ENCODE measurements around the gene GPRC5A.

GPRC5A gene

GRCh38 chr12:12945591-12945990 is 54.2 kb downstream of the GPRC5A start:
- H3K27me3 ChIP-seq (ENCODE audit: low read depth, low read length): peaks cover 35% of the 10 kb centered on the region
- no peaks in the 10 kb centered on the region for H3K9me3 ChIP-seq (ENCODE audit: insufficient read depth, low read length)
- no peak overlapping the region for H3K27ac ChIP-seq (ENCODE audit: low read length)
- TF ChIP-seq CTCF (IDR thresholded peaks at IDR 0.05; ENCODE audit: low read depth, low read length) (no peak), EZH2phosphoT487 (IDR thresholded peaks at IDR 0.05; ENCODE audit: low read depth) (no peak)
- no peak overlapping the region for H2AFZ ChIP-seq (ENCODE audit: low read depth, low read length)
- H3K36me3 ChIP-seq (replicated peaks; ENCODE audit: low read depth, low read length): no peaks in the 10 kb centered on the region
- no peak overlapping the region for H3K4me2 ChIP-seq (ENCODE audit: low read length)
- no peak overlapping the region for H3K9ac ChIP-seq (ENCODE audit: low read length)
- no peaks in the 10 kb centered on the region for H3K79me2 ChIP-seq (ENCODE audit: low read length)
- no peaks in the 10 kb centered on the region for H4K20me1 ChIP-seq (ENCODE audit: insufficient read depth, low read length)
- H3K4me1 ChIP-seq (ENCODE audit: low read length): no peaks in the 10 kb centered on the region
- no peak overlapping the region for H3K4me3 ChIP-seq (ENCODE audit: low read length)

GRCh38 chr12:12946686-12947355 is 55.5 kb downstream of the GPRC5A start:
- H3K27ac ChIP-seq (ENCODE audit: low read length): no peak overlapping the region
- no peaks in the 10 kb centered on the region for H3K9me3 ChIP-seq (ENCODE audit: insufficient read depth, low read length)
- H3K79me2 ChIP-seq (ENCODE audit: low read length): no peaks in the 10 kb centered on the region
- H3K36me3 ChIP-seq (replicated peaks; ENCODE audit: low read depth, low read length): no peaks in the 10 kb centered on the region
- H2AFZ ChIP-seq (ENCODE audit: low read depth, low read length): no peak overlapping the region
- no peak overlapping the region for H3K4me2 ChIP-seq (ENCODE audit: low read length)
- no peaks in the 10 kb centered on the region for H4K20me1 ChIP-seq (ENCODE audit: insufficient read depth, low read length)
- no peaks in the 10 kb centered on the region for H3K4me1 ChIP-seq (ENCODE audit: low read length)
- H3K4me3 ChIP-seq (ENCODE audit: low read length): no peak overlapping the region
- H3K9ac ChIP-seq (ENCODE audit: low read length): no peak overlapping the region
- TF ChIP-seq CTCF (IDR thresholded peaks at IDR 0.05; ENCODE audit: low read depth, low read length) (no peak), EZH2phosphoT487 (IDR thresholded peaks at IDR 0.05; ENCODE audit: low read depth) (no peak)
- H3K27me3 ChIP-seq (ENCODE audit: low read depth, low read length): peaks cover 35% of the 10 kb centered on the region

- TF ChIP-seq CTCF (IDR thresholded peaks at IDR 0.05; ENCODE audit: low read depth, low read length) (no peak), EZH2phosphoT487 (IDR thresholded peaks at IDR 0.05; ENCODE audit: low read depth) (no peak)
These were observed 56.5 kb downstream of the GPRC5A start for GRCh38 chr12:12947902-12948301.

GRCh38 chr12:12951504-12951903 is 60.1 kb downstream of the GPRC5A start:
- no peaks in the 10 kb centered on the region for H4K20me1 ChIP-seq (ENCODE audit: insufficient read depth, low read length)
- peaks cover 27% of the 10 kb centered on the region for H3K27me3 ChIP-seq (ENCODE audit: low read depth, low read length)
- H3K4me3 ChIP-seq (ENCODE audit: low read length): no peak overlapping the region
- H3K4me1 ChIP-seq (ENCODE audit: low read length): no peaks in the 10 kb centered on the region
- H3K4me2 ChIP-seq (ENCODE audit: low read length): no peak overlapping the region
- no peaks in the 10 kb centered on the region for H3K9me3 ChIP-seq (ENCODE audit: insufficient read depth, low read length)
- H3K27ac ChIP-seq (ENCODE audit: low read length): no peak overlapping the region
- no peak overlapping the region for H2AFZ ChIP-seq (ENCODE audit: low read depth, low read length)
- TF ChIP-seq CTCF (IDR thresholded peaks at IDR 0.05; ENCODE audit: low read depth, low read length) (no peak), EZH2phosphoT487 (IDR thresholded peaks at IDR 0.05; ENCODE audit: low read depth) (no peak)
- H3K9ac ChIP-seq (ENCODE audit: low read length): no peak overlapping the region
- H3K36me3 ChIP-seq (replicated peaks; ENCODE audit: low read depth, low read length): no peaks in the 10 kb centered on the region
- H3K79me2 ChIP-seq (ENCODE audit: low read length): no peaks in the 10 kb centered on the region

More at GRCh38 chr12:12947902-12948301, 56.5 kb downstream of the GPRC5A start:
- H3K79me2 ChIP-seq (ENCODE audit: low read length): no peaks in the 10 kb centered on the region
- no peak overlapping the region for H3K9ac ChIP-seq (ENCODE audit: low read length)
- H3K27me3 ChIP-seq (ENCODE audit: low read depth, low read length): peaks cover 35% of the 10 kb centered on the region
- H3K27ac ChIP-seq (ENCODE audit: low read length): no peak overlapping the region
- H2AFZ ChIP-seq (ENCODE audit: low read depth, low read length): no peak overlapping the region
- no peaks in the 10 kb centered on the region for H3K4me1 ChIP-seq (ENCODE audit: low read length)
- H3K9me3 ChIP-seq (ENCODE audit: insufficient read depth, low read length): no peaks in the 10 kb centered on the region
- no peaks in the 10 kb centered on the region for H3K36me3 ChIP-seq (replicated peaks; ENCODE audit: low read depth, low read length)
- no peak overlapping the region for H3K4me3 ChIP-seq (ENCODE audit: low read length)
- H3K4me2 ChIP-seq (ENCODE audit: low read length): no peak overlapping the region
- H4K20me1 ChIP-seq (ENCODE audit: insufficient read depth, low read length): no peaks in the 10 kb centered on the region
